H9 (cell line): Measurements from ENCODE around the gene SLC13A5. TPM values are rescaled to one million over a fixed set of nuclear protein-coding genes. Genes with fewer than 3 reads are reported as not detected.

Experiments
- DNase-seq: peaks from one replicate; pipeline ENCODE4 v3.0.0-alpha.2; 2017
- H2AFZ ChIP-seq: one replicate; pipeline ENCODE4 v1.6.1; 2013; ENCODE audit warnings: mild to moderate bottlenecking, low read length, control low read depth, moderate library complexity
- H2AK5ac ChIP-seq: 2 replicates; pipeline ENCODE4 v1.6.1; 2013; ENCODE audit warnings: low read length, control low read depth, mixed read lengths; ENCODE audit not compliant: insufficient read length
- H2BK120ac ChIP-seq: one replicate; pipeline ENCODE4 v1.6.1; 2013; ENCODE audit warnings: low read depth, mild to moderate bottlenecking, low read length, control low read depth, inconsistent platforms; ENCODE audit not compliant: poor library complexity, severe bottlenecking
- H2BK12ac ChIP-seq: 2 replicates; pipeline ENCODE4 v1.6.1; 2013; ENCODE audit warnings: low read length, control low read depth, mixed read lengths, low read depth; ENCODE audit not compliant: insufficient read length
- H2BK15ac ChIP-seq: 2 replicates; pipeline ENCODE4 v1.6.1; 2013; ENCODE audit warnings: low read depth, low read length, control low read depth
- H2BK20ac ChIP-seq: one replicate; pipeline ENCODE4 v1.6.1; 2013; ENCODE audit warnings: low read depth, mild to moderate bottlenecking, low read length, control low read depth, inconsistent platforms; ENCODE audit not compliant: poor library complexity, severe bottlenecking
- H2BK5ac ChIP-seq: 2 replicates; pipeline ENCODE4 v1.6.1; 2013; ENCODE audit warnings: low read length, control low read depth, mixed read lengths; ENCODE audit not compliant: insufficient read length
- H3K14ac ChIP-seq: 2 replicates; pipeline ENCODE4 v1.6.1; 2013; ENCODE audit warnings: low read length, control low read depth; ENCODE audit not compliant: insufficient read depth
- H3K18ac ChIP-seq: 2 replicates; pipeline ENCODE4 v1.6.1; 2013; ENCODE audit warnings: low read depth, mild to moderate bottlenecking, mixed read lengths, low read length, control low read depth; ENCODE audit not compliant: insufficient read length
- H3K23ac ChIP-seq: 2 replicates; pipeline ENCODE4 v1.6.1; 2013; ENCODE audit warnings: low read length, control low read depth, mixed read lengths, low read depth; ENCODE audit not compliant: insufficient read length
- H3K23me2 ChIP-seq: 2 replicates; pipeline ENCODE4 v1.6.1; 2013; ENCODE audit warnings: low read depth, mild to moderate bottlenecking, mixed read lengths, low read length, control low read depth; ENCODE audit not compliant: insufficient read length, poor library complexity, severe bottlenecking
- H3K27ac ChIP-seq: 2 replicates; pipeline ENCODE4 v1.5.1; 2013; ENCODE audit warnings: low read length, control low read depth, mixed read lengths, low read depth; ENCODE audit not compliant: insufficient read length
- H3K27me3 ChIP-seq: 2 replicates; pipeline ENCODE4 v1.6.1; 2013; ENCODE audit warnings: low read length, control low read depth, inconsistent platforms; ENCODE audit not compliant: insufficient read depth
- H3K4ac ChIP-seq: 2 replicates; pipeline ENCODE4 v1.6.1; 2013; ENCODE audit warnings: low read depth, mild to moderate bottlenecking, control low read depth, inconsistent platforms, low read length, moderate library complexity
- H3K4me1 ChIP-seq: 2 replicates; pipeline ENCODE4 v1.6.1; 2013; ENCODE audit warnings: low read length, control low read depth, inconsistent platforms; ENCODE audit not compliant: insufficient read depth
- H3K4me2 ChIP-seq: 2 replicates; pipeline ENCODE4 v1.6.1; 2013; ENCODE audit warnings: low read length, control low read depth, mixed read lengths; ENCODE audit not compliant: insufficient read length, insufficient read depth
- H3K56ac ChIP-seq: 2 replicates; pipeline ENCODE4 v1.6.1; 2013; ENCODE audit warnings: low read depth, mild to moderate bottlenecking, mixed read lengths, low read length, control low read depth; ENCODE audit not compliant: insufficient read length
- H3K79me1 ChIP-seq: 2 replicates; pipeline ENCODE4 v1.6.1; 2013; ENCODE audit warnings: low read depth, mild to moderate bottlenecking, moderate library complexity, low read length, control low read depth, inconsistent platforms; ENCODE audit not compliant: insufficient read depth, poor library complexity, severe bottlenecking
- H3K79me2 ChIP-seq: 2 replicates; pipeline ENCODE4 v1.6.1; 2013; ENCODE audit warnings: low read length, control low read depth, inconsistent platforms; ENCODE audit not compliant: insufficient read depth
- H3K9ac ChIP-seq: 2 replicates; pipeline ENCODE4 v1.6.1; 2013; ENCODE audit warnings: low read length, control low read depth, mixed read lengths; ENCODE audit not compliant: insufficient read length; ENCODE audit errors: extremely low read depth
- H3K9me3 ChIP-seq: one replicate; pipeline ENCODE4 v1.6.1; 2013; ENCODE audit warnings: low read depth, low read length, inconsistent platforms; ENCODE audit not compliant: control insufficient read depth
- H3T11ph ChIP-seq: one replicate; pipeline ENCODE4 v1.6.1; 2013; ENCODE audit warnings: mild to moderate bottlenecking, low read length, control low read depth, inconsistent platforms
- H4K20me1 ChIP-seq: one replicate; pipeline ENCODE4 v1.6.1; 2013; ENCODE audit not compliant: control insufficient read depth, insufficient read length, insufficient read depth
- H4K5ac ChIP-seq: 2 replicates; pipeline ENCODE4 v1.6.1; 2013; ENCODE audit warnings: low read depth, mild to moderate bottlenecking, mixed read lengths, low read length, control low read depth; ENCODE audit not compliant: insufficient read length
- H4K8ac ChIP-seq: replicated peaks from 2 replicates; pipeline ENCODE4 v1.6.1; 2013; ENCODE audit warnings: low read length, control low read depth, mixed read lengths, low read depth; ENCODE audit not compliant: insufficient read length
- H4K91ac ChIP-seq: 2 replicates; pipeline ENCODE4 v1.6.1; 2013; ENCODE audit warnings: low read depth, mild to moderate bottlenecking, moderate library complexity, mixed read lengths, low read length, control low read depth; ENCODE audit not compliant: insufficient read length
- H3K27ac Mint-ChIP-seq, 3 experiments: 2 replicates in 2 of 3; 3 replicates in 1 of 3; pipeline ENCODE4 v1.8.0; 2020 to 2021; ENCODE audit warnings: mixed read lengths in 3 of 3, mild to moderate bottlenecking in 1 of 3, moderate library complexity in 1 of 3
- H3K27me3 Mint-ChIP-seq: 2 replicates; pipeline ENCODE4 v1.8.0; 2021; ENCODE audit warnings: low read depth, mild to moderate bottlenecking, moderate library complexity, mixed read lengths
- H3K36me3 Mint-ChIP-seq, 3 experiments: 2 replicates in 2 of 3; 3 replicates in 1 of 3; pipeline ENCODE4 v1.8.0; 2020 to 2021; ENCODE audit warnings: low read depth in 3 of 3, mixed read lengths in 3 of 3; ENCODE audit not compliant: insufficient read depth in 1 of 3
- H3K4me1 Mint-ChIP-seq, 2 experiments: 2 replicates each; pipeline ENCODE4 v1.8.0; 2020; ENCODE audit warnings: mixed read lengths in 2 of 2
- H3K4me3 Mint-ChIP-seq, 2 experiments: 2 replicates in 1 of 2; 3 replicates in 1 of 2; pipeline ENCODE4 v1.8.0; 2020 to 2021; ENCODE audit warnings: mild to moderate bottlenecking in 2 of 2, mixed read lengths in 2 of 2, moderate library complexity in 1 of 2
- H3K9me3 Mint-ChIP-seq, 2 experiments: 2 replicates in 1 of 2; 3 replicates in 1 of 2; pipeline ENCODE4 v1.8.0; 2020; ENCODE audit warnings: mild to moderate bottlenecking in 2 of 2, mixed read lengths in 2 of 2, moderate library complexity in 1 of 2
- WGBS: extraction: QIAGEN DNeasy Blood & Tissue Kit; methylation state at CpG from one replicate; pipeline ENCODE4 v1.1.7; 2013; ENCODE audit warnings: missing lambda C conversion rate, low lambda C conversion rate, mixed read lengths; ENCODE audit not compliant: insufficient read length; ENCODE audit errors: extremely low coverage; 5-methylcytosine and 5-hydroxymethylcytosine counted together
- total RNA-seq: library from RNA; stranded (reverse); gene quantifications from 2 replicates; pipeline ENCODE4 v1.2.1, GENCODE V29; 2021
- TF ChIP-seq, protein P1 (sequence below): fragments of 200-600 bp; sonication (generic); conservative IDR thresholded peaks from 3 replicates; pipeline ENCODE4 v1.8.0; 2021; ENCODE audit warnings: antibody characterized with exemption, mild to moderate bottlenecking

SLC13A5 gene
- total RNA-seq, 1 experiment from 2014 or later, result 1.6 TPM

GRCh38 chr17:6721744-6722143, 8.6 kb upstream of the SLC13A5 start:
- H3K27me3 Mint-ChIP-seq, result peaks cover 51% of the 10 kb centered on the region
- Histone ChIP-seq H3K14ac (no peak overlapping the region), H3K27me3 (peaks cover 2% of the 10 kb centered on the region; the same call in 1 of the 2 replicates), H3K27ac (no peak overlapping the region), H4K5ac (no peak overlapping the region), H3K18ac (no peak overlapping the region), H2BK5ac (no peak overlapping the region), H2BK15ac (no peak overlapping the region), H4K8ac (no peak overlapping the region), H3K79me1 (no peaks in the 10 kb centered on the region), H3K4me1 (no peaks in the 10 kb centered on the region), H3K9ac (no peak overlapping the region), H4K91ac (no peak overlapping the region), H3K4ac (no peak overlapping the region), H2BK20ac (no peak overlapping the region), H3K56ac (no peak overlapping the region), H2AK5ac (no peak overlapping the region), H2AFZ (no peak overlapping the region), H3K23me2 (no peaks in the 10 kb centered on the region), H2BK120ac (no peak overlapping the region), H3K4me2 (no peak overlapping the region), H3K79me2 (no peaks in the 10 kb centered on the region), H3K9me3 (no peaks in the 10 kb centered on the region), H3K23ac (no peak overlapping the region), H2BK12ac (no peak overlapping the region), H4K20me1 (no peaks in the 10 kb centered on the region), H3T11ph (no peak overlapping the region)
- no peaks in the 10 kb centered on the region for H3K4me1 Mint-ChIP-seq
- TF ChIP-seq, protein P1, sequence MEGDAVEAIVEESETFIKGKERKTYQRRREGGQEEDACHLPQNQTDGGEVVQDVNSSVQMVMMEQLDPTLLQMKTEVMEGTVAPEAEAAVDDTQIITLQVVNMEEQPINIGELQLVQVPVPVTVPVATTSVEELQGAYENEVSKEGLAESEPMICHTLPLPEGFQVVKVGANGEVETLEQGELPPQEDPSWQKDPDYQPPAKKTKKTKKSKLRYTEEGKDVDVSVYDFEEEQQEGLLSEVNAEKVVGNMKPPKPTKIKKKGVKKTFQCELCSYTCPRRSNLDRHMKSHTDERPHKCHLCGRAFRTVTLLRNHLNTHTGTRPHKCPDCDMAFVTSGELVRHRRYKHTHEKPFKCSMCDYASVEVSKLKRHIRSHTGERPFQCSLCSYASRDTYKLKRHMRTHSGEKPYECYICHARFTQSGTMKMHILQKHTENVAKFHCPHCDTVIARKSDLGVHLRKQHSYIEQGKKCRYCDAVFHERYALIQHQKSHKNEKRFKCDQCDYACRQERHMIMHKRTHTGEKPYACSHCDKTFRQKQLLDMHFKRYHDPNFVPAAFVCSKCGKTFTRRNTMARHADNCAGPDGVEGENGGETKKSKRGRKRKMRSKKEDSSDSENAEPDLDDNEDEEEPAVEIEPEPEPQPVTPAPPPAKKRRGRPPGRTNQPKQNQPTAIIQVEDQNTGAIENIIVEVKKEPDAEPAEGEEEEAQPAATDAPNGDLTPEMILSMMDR, result no peak
- peaks cover 13 to 14% of the 10 kb centered on the region in 2 experiments for H3K9me3 Mint-ChIP-seq
- DNase-seq, result no peak
- no peak overlapping the region for H3K4me3 Mint-ChIP-seq
- H3K36me3 Mint-ChIP-seq, result peaks cover 0 to 2% (median 2%) of the 10 kb centered on the region in 3 experiments; a peak in 3 of 7 replicates
- WGBS, result no CpG with 5 or more reads among the region's 5 CpGs
- no peak overlapping the region for H3K27ac Mint-ChIP-seq
